ENCODE results near the gene TOR1AIP2.

DNA sequence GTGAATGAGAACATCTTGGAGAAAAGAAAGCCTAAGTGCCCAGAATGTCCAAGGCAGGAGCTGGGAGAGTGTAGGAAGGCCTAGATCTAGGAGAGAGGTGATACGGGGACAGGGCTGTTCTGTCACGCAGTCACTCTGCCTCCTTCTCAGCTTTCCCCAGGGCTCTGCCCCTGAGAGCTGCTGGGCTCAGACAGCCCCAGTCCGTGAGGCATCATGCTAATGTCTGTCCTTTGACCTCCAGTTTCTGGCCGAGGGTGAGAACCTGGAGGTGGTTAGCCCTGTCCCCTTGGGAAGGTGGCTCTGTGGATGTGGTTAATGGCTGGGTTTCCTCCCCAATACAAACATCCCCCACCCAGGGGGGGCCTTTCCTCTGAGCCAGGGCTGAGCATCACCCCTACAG lies 71.3 kb downstream of the TOR1AIP2 start:
- no peak for TF ChIP-seq TCF12 (IDR thresholded peaks at IDR 0.05)
- TF ChIP-seq, protein P1, sequence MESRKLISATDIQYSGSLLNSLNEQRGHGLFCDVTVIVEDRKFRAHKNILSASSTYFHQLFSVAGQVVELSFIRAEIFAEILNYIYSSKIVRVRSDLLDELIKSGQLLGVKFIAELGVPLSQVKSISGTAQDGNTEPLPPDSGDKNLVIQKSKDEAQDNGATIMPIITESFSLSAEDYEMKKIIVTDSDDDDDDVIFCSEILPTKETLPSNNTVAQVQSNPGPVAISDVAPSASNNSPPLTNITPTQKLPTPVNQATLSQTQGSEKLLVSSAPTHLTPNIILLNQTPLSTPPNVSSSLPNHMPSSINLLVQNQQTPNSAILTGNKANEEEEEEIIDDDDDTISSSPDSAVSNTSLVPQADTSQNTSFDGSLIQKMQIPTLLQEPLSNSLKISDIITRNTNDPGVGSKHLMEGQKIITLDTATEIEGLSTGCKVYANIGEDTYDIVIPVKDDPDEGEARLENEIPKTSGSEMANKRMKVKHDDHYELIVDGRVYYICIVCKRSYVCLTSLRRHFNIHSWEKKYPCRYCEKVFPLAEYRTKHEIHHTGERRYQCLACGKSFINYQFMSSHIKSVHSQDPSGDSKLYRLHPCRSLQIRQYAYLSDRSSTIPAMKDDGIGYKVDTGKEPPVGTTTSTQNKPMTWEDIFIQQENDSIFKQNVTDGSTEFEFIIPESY (IDR thresholded peaks at IDR 0.05; ENCODE audit: borderline replicate concordance, low read depth) = no peak
- no peak for TF ChIP-seq RAD21 (IDR thresholded peaks at IDR 0.05; ENCODE audit: low read length)
- no peak for TF ChIP-seq POLR2AphosphoS5 (IDR thresholded peaks at IDR 0.05; ENCODE audit: low read depth, low read length)
- no peak for TF ChIP-seq GABPA (IDR thresholded peaks at IDR 0.05; ENCODE audit: low read depth)
- no peak for TF ChIP-seq RFX5 (IDR thresholded peaks at IDR 0.05; ENCODE audit: low read length)
- no peak for TF ChIP-seq TEAD4 (IDR thresholded peaks at IDR 0.05; ENCODE audit: borderline replicate concordance, insufficient read depth)
- no peak for TF ChIP-seq EP300 (IDR thresholded peaks at IDR 0.05; ENCODE audit: borderline replicate concordance in 1 of 2, low read depth in 1 of 2, low read length in 1 of 2)
- TF ChIP-seq GATA2 (CRISPR knock-in tag; IDR thresholded peaks at IDR 0.05) = no peak

Measured in SK-N-SH (cell line).